Stimulated activated CD4-positive, alpha-beta T cell treated with anti-CD3 and anti-CD28 coated beads, Interleukin-12 subunit alpha, Interleukin-12 subunit beta, amount 100 ng/mL, for 4 hours (primary cell): ENCODE results near the gene MCTP1.

Source experiments
- DNase-seq: peaks from one replicate; pipeline ENCODE4 v3.0.0-alpha.2; 2020

MCTP1 gene

GRCh38 chr5:95069021-95069420 lies 215.9 kb downstream of the MCTP1 start:
- no peak for DNase-seq

GRCh38 chr5:95068289-95068910 lies 216.5 kb downstream of the MCTP1 start:
- DNase-seq: no peak

GRCh38 chr5:95066048-95066447 lies 218.8 kb downstream of the MCTP1 start:
- DNase-seq: no peak

- no peak for DNase-seq
Observed at GRCh38 chr5:95063492-95063891, 221.4 kb downstream of the MCTP1 start.

GRCh38 chr5:95060098-95060497 lies 224.8 kb downstream of the MCTP1 start:
- no peak for DNase-seq

GRCh38 chr5:95059636-95060035 lies 225.3 kb downstream of the MCTP1 start:
- DNase-seq: no peak

- no peak for DNase-seq
Observed at GRCh38 chr5:95057615-95058014, 227.3 kb downstream of the MCTP1 start.

- no peak for DNase-seq
Observed at GRCh38 chr5:95053253-95053652, 231.6 kb downstream of the MCTP1 start.

GRCh38 chr5:95050708-95051107 lies 234.2 kb downstream of the MCTP1 start:
- no peak for DNase-seq

GRCh38 chr5:95048628-95049027 lies 236.3 kb downstream of the MCTP1 start:
- no peak for DNase-seq

GRCh38 chr5:95045181-95045965 lies 239.5 kb downstream of the MCTP1 start:
- no peak for DNase-seq

GRCh38 chr5:95044096-95044495 lies 240.8 kb downstream of the MCTP1 start:
- DNase-seq: no peak

GRCh38 chr5:95043648-95044047 lies 241.2 kb downstream of the MCTP1 start:
- DNase-seq: no peak

GRCh38 chr5:95043234-95043633 lies 241.7 kb downstream of the MCTP1 start:
- no peak for DNase-seq

GRCh38 chr5:95042037-95042436 lies 242.9 kb downstream of the MCTP1 start:
- DNase-seq: no peak

- DNase-seq: no peak
Observed at GRCh38 chr5:95035891-95036685, 248.8 kb downstream of the MCTP1 start.

GRCh38 chr5:95032801-95033200 lies 252.1 kb downstream of the MCTP1 start:
- no peak for DNase-seq

- DNase-seq: no peak
Observed at GRCh38 chr5:95029569-95030366, 255.1 kb downstream of the MCTP1 start.

GRCh38 chr5:95027775-95028174 lies 257.1 kb downstream of the MCTP1 start:
- no peak for DNase-seq

GRCh38 chr5:95027151-95027721 lies 257.7 kb downstream of the MCTP1 start:
- DNase-seq: no peak

GRCh38 chr5:95026718-95027117 lies 258.2 kb downstream of the MCTP1 start:
- DNase-seq: no peak

GRCh38 chr5:95022967-95023695 lies 261.8 kb downstream of the MCTP1 start:
- DNase-seq: no peak
